ENCODE results near the gene SEC61A2. TPM values are rescaled to one million over a fixed set of nuclear protein-coding genes. Genes with fewer than 3 reads are reported as not detected.

Gene SEC61A2
- total and polyA plus RNA-seq, 2 donors (not counting 3 experiments of a cell fraction or from before 2014, with no cell fraction given), result 7.3 to 7.5 TPM

- DNase-seq (ENCODE audit: low read depth, low spot score) (no peak), FAIRE-seq (no peak)
- dilution Hi-C loops (cut with MboI; ENCODE audit: extremely low pct_ligation_motif_present, low sequenced_read_pairs), result no loop called here
- H3K4me1 ChIP-seq (ENCODE audit: control insufficient read depth, extremely low read depth, insufficient read depth, low read length), result peaks cover 6% of the 10 kb centered on the region
- ChIA-PET CTCF (interaction anchor here (1.1 to 2.6 kb wide), 7 partner anchors 10 to 496 kb away, joined by 3 to 17 read pairs (median 6); partner anchors contain the start of genes CDC123 and NUDT5), POLR2A (no interaction called here)
- H3K4me2 ChIP-seq (ENCODE audit: insufficient read depth, low read length), result no peak overlapping the region
- intact Hi-C loops (cut with micrococcal nuclease), result loop anchor here (1.0 kb wide), 2 partner anchors 443 to 498 kb away; no protein-coding TSS in a partner anchor
- no peaks in the 10 kb centered on the region for H3K9me3 ChIP-seq (replicated peaks; ENCODE audit: control insufficient read depth, insufficient read depth, low read length)
- H3K27ac ChIP-seq (ENCODE audit: insufficient read depth, low read depth, low read length), result no peak overlapping the region
- no TSS peak for BruUV-seq (replicated peaks)
- H3K27me3 ChIP-seq (ENCODE audit: control insufficient read depth in 2 of 2, insufficient read depth in 2 of 2, low read length in 2 of 2), result no peaks in the 10 kb centered on the region
- H2AFZ ChIP-seq (ENCODE audit: low read depth, low read length), result no peak overlapping the region
- peaks cover 21% of the 10 kb centered on the region for H3K79me2 ChIP-seq (ENCODE audit: control insufficient read depth, insufficient read depth, low read length)
- peaks cover 9 to 30% of the 10 kb centered on the region in 2 experiments for H3K36me3 ChIP-seq (ENCODE audit: control insufficient read depth in 2 of 2, extremely low read depth in 1 of 2, insufficient read depth in 2 of 2, low read length in 2 of 2)
- no peaks in the 10 kb centered on the region for H3K9me1 ChIP-seq (replicated peaks; ENCODE audit: control insufficient read depth, extremely low read depth, insufficient read depth, low read length)
- H4K20me1 ChIP-seq (replicated peaks; ENCODE audit: control insufficient read depth, extremely low read depth, insufficient read depth, low read length), result no peaks in the 10 kb centered on the region
- peak overlapping the region; percentile 14 for H3K9ac ChIP-seq (replicated peaks; ENCODE audit: extremely low read depth, insufficient read depth, low read length)
- no peak for TF ChIP-seq MAX (IDR thresholded peaks at IDR 0.05; ENCODE audit: insufficient read depth, insufficient read length)
- TF ChIP-seq GATA2 (IDR thresholded peaks at IDR 0.05; ENCODE audit: insufficient read depth, insufficient read length, low read depth, low read length), result no peak
- no peak for TF ChIP-seq EZH2 (IDR thresholded peaks at IDR 0.05; ENCODE audit: borderline replicate concordance, low read depth, low read length, severe bottlenecking)
- no peak for TF ChIP-seq POLR2A (IDR thresholded peaks at IDR 0.05; ENCODE audit: low read depth, low read length)
- no peak for TF ChIP-seq MYC (IDR thresholded peaks at IDR 0.05; ENCODE audit: low read depth, low read length)
- no peak for TF ChIP-seq CTCF (IDR thresholded peaks at IDR 0.05; ENCODE audit: extremely low read depth in 1 of 2, insufficient read depth in 1 of 2, low read depth in 1 of 2, low read length in 2 of 2)
- TF ChIP-seq JUN (IDR thresholded peaks at IDR 0.05; ENCODE audit: borderline replicate concordance, insufficient read depth, insufficient read length, low read depth), result no peak
- H3K4me3 ChIP-seq (replicated peaks in 1 of 3; ENCODE audit: insufficient read depth in 1 of 3, low read depth in 1 of 3, low read length in 3 of 3), result no peak overlapping the region
Measured at GRCh38 chr10:12213621-12214020, 84.1 kb downstream of the SEC61A2 start.

Data from endothelial cell of umbilical vein (primary cell).